ENCODE results near the gene MAP2K3. TPM values are rescaled to one million over a fixed set of nuclear protein-coding genes. Genes with fewer than 3 reads are reported as not detected.

Gene MAP2K3
- total RNA-seq, 1 donor from 2014 or later, result 11.5 TPM

DNA sequence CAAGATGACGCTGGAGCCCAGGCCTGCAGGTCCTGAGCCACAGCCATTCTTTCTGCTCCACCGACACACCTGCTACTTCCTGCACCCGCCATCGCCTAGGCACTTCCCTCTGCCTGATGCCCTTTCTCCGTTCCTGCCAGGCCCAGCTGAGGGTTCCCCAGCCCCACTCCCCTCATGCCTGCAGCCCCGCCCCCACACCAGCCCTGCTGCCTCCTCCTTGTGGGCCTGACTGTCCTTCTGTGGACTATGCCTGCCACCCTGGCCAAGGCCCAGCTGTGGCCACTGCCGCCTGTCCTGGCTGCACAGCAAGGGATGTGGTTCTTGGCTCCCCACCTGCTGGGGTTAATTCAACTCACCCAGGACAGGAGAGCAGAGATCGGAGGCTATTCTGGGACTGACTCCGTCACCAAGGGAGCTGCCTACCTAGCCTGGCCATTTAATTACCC is 38.8 kb upstream of the MAP2K3 start:
- Histone ChIP-seq H3K9me3 (ENCODE audit: control insufficient read depth in 3 of 3, low read length in 3 of 3) (no peaks in the 10 kb centered on the region), H3K36me3 (ENCODE audit: control insufficient read depth in 3 of 3, insufficient read depth in 3 of 3, low read length in 3 of 3) (peaks cover 10 to 40% (median 17%) of the 10 kb centered on the region in 3 donors), H3K9ac (ENCODE audit: low read depth in 1 of 3, low read length in 3 of 3) (peak overlapping the region; percentile 68 to 90 (median 73)), H3K27me3 (ENCODE audit: control insufficient read depth in 3 of 3, insufficient read depth in 3 of 3, low read length in 3 of 3) (no peaks in the 10 kb centered on the region), H3K4me1 (ENCODE audit: control insufficient read depth in 3 of 3, insufficient read depth in 3 of 3, low read length in 3 of 3) (peaks cover 94 to 100% (median 99%) of the 10 kb centered on the region in 3 donors), H3K27ac (ENCODE audit: low read depth, low read length) (peak overlapping the region; percentile 94), H3K4me3 (ENCODE audit: low read length in 3 of 3) (peak overlapping the region in 1 of 3 donors; percentile 41)

DNA sequence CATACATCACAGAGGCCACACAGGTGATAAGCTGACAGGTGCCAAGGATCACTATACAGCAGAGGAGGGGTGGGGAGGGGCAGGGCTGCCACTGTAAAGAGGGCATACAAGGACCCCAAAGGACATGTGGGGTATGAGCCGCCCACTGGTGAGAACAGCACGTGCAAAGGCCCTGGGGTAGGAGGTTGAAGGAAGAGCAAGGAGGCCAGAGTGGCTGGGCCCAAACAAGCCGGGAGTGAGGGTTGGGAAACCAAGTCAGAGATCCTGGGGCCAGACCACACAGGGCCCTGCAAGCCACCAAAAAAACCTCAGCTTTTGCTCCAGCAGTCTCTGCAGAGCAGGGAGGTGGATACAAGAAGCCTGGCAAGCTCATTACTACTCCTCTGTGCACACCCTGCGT is 37.8 kb upstream of the MAP2K3 start:
- Histone ChIP-seq H3K4me1 (ENCODE audit: control insufficient read depth in 3 of 3, insufficient read depth in 3 of 3, low read length in 3 of 3) (peaks cover 97 to 100% (median 98%) of the 10 kb centered on the region in 3 donors), H3K9ac (ENCODE audit: low read depth in 1 of 3, low read length in 3 of 3) (peak overlapping the region; percentile 65 to 90 (median 68)), H3K9me3 (ENCODE audit: control insufficient read depth in 3 of 3, low read length in 3 of 3) (no peaks in the 10 kb centered on the region), H3K27me3 (ENCODE audit: control insufficient read depth in 3 of 3, insufficient read depth in 3 of 3, low read length in 3 of 3) (no peaks in the 10 kb centered on the region), H3K4me3 (ENCODE audit: low read length in 3 of 3) (peak overlapping the region in 1 of 3 donors; percentile 14), H3K27ac (ENCODE audit: low read depth, low read length) (peak overlapping the region; percentile 94), H3K36me3 (ENCODE audit: control insufficient read depth in 3 of 3, insufficient read depth in 3 of 3, low read length in 3 of 3) (peaks cover 4 to 29% (median 11%) of the 10 kb centered on the region in 3 donors)

DNA sequence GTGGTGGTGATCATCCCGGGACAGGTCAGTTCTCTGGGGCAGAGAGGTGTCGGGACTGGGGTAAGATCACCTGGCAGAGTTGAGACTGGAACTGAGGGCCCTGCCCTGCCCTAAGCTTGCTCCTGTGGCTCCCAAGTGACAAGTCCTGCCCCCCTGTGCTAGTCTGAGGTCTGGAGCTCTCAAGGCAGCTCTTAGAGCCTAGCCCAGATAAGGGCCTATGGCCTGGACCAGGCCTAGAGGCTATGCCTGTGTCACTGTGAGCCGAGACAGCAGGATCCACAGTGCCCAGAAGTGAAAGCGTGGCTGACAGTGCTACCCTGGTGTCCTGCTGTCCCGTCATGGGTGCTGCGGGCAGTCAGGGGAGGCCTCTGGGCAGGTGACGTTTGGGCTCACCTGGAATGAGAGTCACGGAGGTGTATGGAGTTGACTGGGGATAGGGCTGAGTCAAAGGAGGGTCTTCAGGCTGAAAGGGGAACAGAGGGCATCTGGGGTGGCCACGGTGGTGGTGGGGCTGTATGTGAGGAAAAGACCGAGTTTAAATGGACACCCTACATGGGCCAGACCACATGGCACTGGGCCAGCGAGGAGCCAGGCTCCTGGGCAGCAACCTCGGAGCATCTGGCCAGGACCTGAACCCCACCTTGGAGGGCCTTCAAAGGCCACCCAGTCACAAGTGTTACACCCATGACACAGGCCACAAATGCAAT is 36.8 kb upstream of the MAP2K3 start:
- Histone ChIP-seq H3K9ac (ENCODE audit: low read depth in 1 of 3, low read length in 3 of 3) (peak overlapping the region; percentile 65 to 90 (median 65)), H3K36me3 (ENCODE audit: control insufficient read depth in 3 of 3, insufficient read depth in 3 of 3, low read length in 3 of 3) (peaks cover 2 to 19% (median 8%) of the 10 kb centered on the region in 3 donors), H3K4me1 (ENCODE audit: control insufficient read depth in 3 of 3, insufficient read depth in 3 of 3, low read length in 3 of 3) (peaks cover 95 to 96% (median 96%) of the 10 kb centered on the region in 3 donors), H3K27me3 (ENCODE audit: control insufficient read depth in 3 of 3, insufficient read depth in 3 of 3, low read length in 3 of 3) (no peaks in the 10 kb centered on the region), H3K4me3 (ENCODE audit: low read length in 3 of 3) (peak overlapping the region in 1 of 3 donors; percentile 23), H3K27ac (ENCODE audit: low read depth, low read length) (peak overlapping the region; percentile 94), H3K9me3 (ENCODE audit: control insufficient read depth in 3 of 3, low read length in 3 of 3) (no peaks in the 10 kb centered on the region)

DNA sequence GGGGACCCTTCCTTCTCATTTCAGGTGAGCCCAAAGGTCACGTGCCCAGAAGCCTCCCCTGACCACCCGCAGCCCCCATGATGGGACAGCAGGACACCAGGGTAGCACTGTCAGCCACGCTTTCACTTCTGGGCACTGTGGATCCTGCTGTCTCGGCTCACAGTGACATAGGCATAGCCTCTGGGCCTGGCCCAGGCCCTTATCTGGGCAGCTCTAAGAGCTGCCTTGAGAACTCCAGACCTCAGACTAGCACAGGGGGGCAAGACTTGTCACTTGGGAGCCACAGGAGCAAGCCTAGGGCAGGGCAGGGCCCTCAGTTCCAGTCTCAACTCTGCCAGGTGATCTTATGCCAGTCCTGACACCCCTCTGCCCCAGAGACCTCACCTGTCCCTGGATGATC is 36.0 kb upstream of the MAP2K3 start:
- Histone ChIP-seq H3K27me3 (ENCODE audit: control insufficient read depth in 3 of 3, insufficient read depth in 3 of 3, low read length in 3 of 3) (no peaks in the 10 kb centered on the region), H3K27ac (ENCODE audit: low read depth, low read length) (peak overlapping the region; percentile 94), H3K9me3 (ENCODE audit: control insufficient read depth in 3 of 3, low read length in 3 of 3) (no peaks in the 10 kb centered on the region), H3K9ac (ENCODE audit: low read depth in 1 of 3, low read length in 3 of 3) (peak overlapping the region; percentile 65 to 90 (median 65)), H3K4me3 (ENCODE audit: low read length in 3 of 3) (peak overlapping the region in 1 of 3 donors; percentile 13), H3K36me3 (ENCODE audit: control insufficient read depth in 3 of 3, insufficient read depth in 3 of 3, low read length in 3 of 3) (peaks cover 2 to 17% (median 7%) of the 10 kb centered on the region in 3 donors), H3K4me1 (ENCODE audit: control insufficient read depth in 3 of 3, insufficient read depth in 3 of 3, low read length in 3 of 3) (peaks cover 88 to 90% (median 89%) of the 10 kb centered on the region in 3 donors)

DNA sequence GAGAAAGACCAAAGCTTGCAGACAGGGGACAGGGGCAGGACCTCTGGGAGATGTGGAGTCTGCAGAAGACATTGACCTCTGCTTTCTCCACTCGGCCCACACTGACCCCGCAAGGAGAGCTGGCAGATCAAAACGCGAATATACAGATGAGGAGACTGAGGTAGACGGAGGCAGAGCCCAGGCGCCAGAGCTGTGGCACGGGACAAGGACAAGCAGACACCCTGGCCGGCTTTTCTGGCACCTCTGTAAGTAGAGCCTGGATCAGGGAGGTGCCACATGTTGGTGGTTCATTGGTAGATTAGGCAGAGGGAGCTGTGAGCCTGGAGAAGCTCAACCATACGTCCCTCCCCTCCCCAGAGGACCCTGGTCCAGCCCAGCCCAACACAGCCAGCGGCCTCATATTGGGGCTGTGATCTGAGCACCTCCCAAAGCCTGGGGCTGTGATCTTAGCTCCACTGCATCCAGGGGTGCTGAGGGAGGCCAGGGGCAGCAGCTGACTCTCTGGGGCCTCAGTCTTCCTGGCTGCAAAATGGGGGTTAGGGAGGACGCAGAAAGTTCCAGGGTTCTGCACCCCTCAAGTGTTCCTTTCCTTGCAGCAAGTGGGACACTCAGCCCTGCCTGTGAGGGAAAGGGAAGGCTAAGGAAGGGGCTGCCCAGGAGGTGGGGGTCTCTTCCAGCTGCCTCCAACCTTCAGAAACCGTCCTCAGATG is 35.3 kb upstream of the MAP2K3 start:
- Histone ChIP-seq H3K4me1 (ENCODE audit: control insufficient read depth in 3 of 3, insufficient read depth in 3 of 3, low read length in 3 of 3) (peaks cover 87 to 89% (median 88%) of the 10 kb centered on the region in 3 donors), H3K4me3 (ENCODE audit: low read length in 3 of 3) (peak overlapping the region in 2 of 3 donors; percentile 40 to 52), H3K9ac (ENCODE audit: low read depth in 1 of 3, low read length in 3 of 3) (peak overlapping the region; percentile 65 to 90 (median 67)), H3K27ac (ENCODE audit: low read depth, low read length) (peak overlapping the region; percentile 94), H3K27me3 (ENCODE audit: control insufficient read depth in 3 of 3, insufficient read depth in 3 of 3, low read length in 3 of 3) (no peaks in the 10 kb centered on the region), H3K36me3 (ENCODE audit: control insufficient read depth in 3 of 3, insufficient read depth in 3 of 3, low read length in 3 of 3) (peaks cover 2 to 10% (median 7%) of the 10 kb centered on the region in 3 donors), H3K9me3 (ENCODE audit: control insufficient read depth in 3 of 3, low read length in 3 of 3) (no peaks in the 10 kb centered on the region)

DNA sequence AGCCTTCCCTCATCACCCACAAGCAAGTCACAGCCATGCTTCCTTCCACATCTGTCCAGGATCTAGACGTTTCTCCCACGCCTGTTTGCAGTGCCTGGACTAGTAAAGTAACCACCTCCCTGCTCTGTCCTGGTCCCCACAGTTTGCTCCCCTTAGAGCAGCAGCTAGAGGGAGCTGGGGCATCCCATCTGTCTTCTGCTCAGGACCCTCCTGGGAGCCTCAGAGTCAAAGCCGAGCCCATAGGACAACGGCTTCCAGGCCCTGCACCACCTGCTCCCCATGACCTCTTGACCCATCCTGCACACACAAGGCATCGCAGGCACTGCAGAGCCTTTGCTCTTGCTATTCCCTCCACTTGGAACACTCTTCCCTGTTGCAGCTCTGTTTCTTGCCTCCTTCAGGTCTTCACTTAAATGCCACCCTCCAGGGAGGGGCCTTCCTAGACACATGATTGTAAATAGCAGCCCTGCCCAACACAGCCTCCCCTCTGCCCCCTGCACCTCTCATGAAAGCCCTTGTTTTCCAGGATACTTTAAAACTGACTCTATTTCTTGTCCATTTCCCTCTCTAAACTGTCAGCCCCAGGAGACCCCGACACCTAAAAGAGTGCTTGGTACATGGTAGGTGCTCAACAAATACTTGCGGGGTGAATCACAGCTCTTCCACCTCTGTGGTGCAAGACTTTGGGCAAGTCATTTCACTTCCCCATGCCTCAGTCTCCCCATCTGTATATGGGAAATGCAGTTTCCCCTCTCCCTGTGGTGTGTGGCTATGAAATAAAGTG is 34.4 kb upstream of the MAP2K3 start:
- Histone ChIP-seq H3K4me1 (ENCODE audit: control insufficient read depth in 3 of 3, insufficient read depth in 3 of 3, low read length in 3 of 3) (peaks cover 79 to 80% (median 79%) of the 10 kb centered on the region in 3 donors), H3K27me3 (ENCODE audit: control insufficient read depth in 3 of 3, insufficient read depth in 3 of 3, low read length in 3 of 3) (no peaks in the 10 kb centered on the region), H3K4me3 (ENCODE audit: low read length in 3 of 3) (peak overlapping the region; percentile 38 to 64 (median 57)), H3K9ac (ENCODE audit: low read depth in 1 of 3, low read length in 3 of 3) (peak overlapping the region; percentile 67 to 90 (median 89)), H3K36me3 (ENCODE audit: control insufficient read depth in 3 of 3, insufficient read depth in 3 of 3, low read length in 3 of 3) (peaks cover 2 to 10% (median 7%) of the 10 kb centered on the region in 3 donors), H3K27ac (ENCODE audit: low read depth, low read length) (peak overlapping the region; percentile 94), H3K9me3 (ENCODE audit: control insufficient read depth in 3 of 3, low read length in 3 of 3) (no peaks in the 10 kb centered on the region)

DNA sequence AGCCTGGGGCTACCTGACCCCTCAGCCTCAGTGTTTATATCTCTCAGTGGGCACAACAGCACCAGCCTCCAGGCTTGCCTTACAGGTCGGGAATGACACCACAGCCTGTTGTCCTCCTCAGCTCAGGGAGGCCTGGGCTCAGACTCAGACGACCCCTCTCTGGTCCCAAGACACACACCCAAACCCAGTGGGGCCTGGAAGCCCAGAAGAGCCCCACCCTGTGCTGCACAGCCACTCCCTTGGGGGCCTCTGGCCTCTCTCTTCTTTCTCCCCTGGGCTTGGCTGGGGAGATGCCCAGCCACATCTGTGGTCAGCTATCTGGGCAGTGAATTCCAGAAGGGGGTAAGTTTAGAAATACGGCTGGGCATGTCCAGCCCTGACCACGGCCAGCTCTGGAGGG is 33.7 kb upstream of the MAP2K3 start:
- Histone ChIP-seq H3K36me3 (ENCODE audit: control insufficient read depth in 3 of 3, insufficient read depth in 3 of 3, low read length in 3 of 3) (peaks cover 2 to 10% (median 7%) of the 10 kb centered on the region in 3 donors), H3K4me3 (ENCODE audit: low read length in 3 of 3) (peak overlapping the region; percentile 38 to 64 (median 57)), H3K9ac (ENCODE audit: low read depth in 1 of 3, low read length in 3 of 3) (peak overlapping the region; percentile 67 to 90 (median 89)), H3K27ac (ENCODE audit: low read depth, low read length) (peak overlapping the region; percentile 94), H3K27me3 (ENCODE audit: control insufficient read depth in 3 of 3, insufficient read depth in 3 of 3, low read length in 3 of 3) (no peaks in the 10 kb centered on the region), H3K9me3 (ENCODE audit: control insufficient read depth in 3 of 3, low read length in 3 of 3) (no peaks in the 10 kb centered on the region), H3K4me1 (ENCODE audit: control insufficient read depth in 3 of 3, insufficient read depth in 3 of 3, low read length in 3 of 3) (peaks cover 72 to 74% (median 73%) of the 10 kb centered on the region in 3 donors)

DNA sequence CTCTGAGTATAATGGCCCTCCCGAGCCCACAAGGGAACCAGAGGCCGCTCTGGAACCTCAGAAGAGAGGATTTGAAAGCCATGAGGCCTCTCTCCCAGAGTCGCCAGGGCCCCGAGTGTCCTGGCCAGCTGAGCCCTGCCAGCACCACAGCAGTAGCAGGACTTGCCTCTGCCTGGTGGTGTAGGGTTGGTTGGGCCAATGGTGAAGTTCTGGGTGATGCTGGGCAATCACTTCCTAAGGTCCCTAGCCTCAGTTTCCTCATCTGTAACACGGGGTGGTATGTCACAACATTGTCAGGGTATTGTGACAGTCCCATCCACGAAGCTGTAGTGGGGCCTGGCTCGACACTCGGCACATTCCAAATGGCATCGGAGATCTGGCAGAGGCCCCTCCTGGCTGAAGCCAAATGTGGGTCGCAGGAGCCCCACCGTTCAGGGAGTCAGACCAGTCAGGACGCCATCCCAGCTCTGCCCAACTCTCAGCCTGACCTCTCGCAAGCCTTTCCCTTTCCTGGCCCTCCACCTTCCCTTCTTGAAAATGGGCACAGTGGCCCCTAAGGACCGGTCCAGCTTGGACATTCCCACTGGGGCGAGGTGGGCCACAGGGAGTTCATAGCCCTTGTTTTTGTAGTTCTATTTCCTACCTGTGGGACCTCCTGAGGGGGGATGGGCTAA is 33.0 kb upstream of the MAP2K3 start:
- peaks cover 65 to 67% (median 67%) of the 10 kb centered on the region in 3 donors for H3K4me1 ChIP-seq (ENCODE audit: control insufficient read depth in 3 of 3, insufficient read depth in 3 of 3, low read length in 3 of 3)
- peak overlapping the region; percentile 94 for H3K27ac ChIP-seq (ENCODE audit: low read depth, low read length)
- no peaks in the 10 kb centered on the region for H3K9me3 ChIP-seq (ENCODE audit: control insufficient read depth in 3 of 3, low read length in 3 of 3)
- H3K4me3 ChIP-seq (ENCODE audit: low read length in 3 of 3), result peak overlapping the region; percentile 64 to 77 (median 69)
- peak overlapping the region; percentile 65 to 90 (median 89) for H3K9ac ChIP-seq (ENCODE audit: low read depth in 1 of 3, low read length in 3 of 3)
- H3K36me3 ChIP-seq (ENCODE audit: control insufficient read depth in 3 of 3, insufficient read depth in 3 of 3, low read length in 3 of 3), result peaks cover 2 to 10% (median 7%) of the 10 kb centered on the region in 3 donors
- H3K27me3 ChIP-seq (ENCODE audit: control insufficient read depth in 3 of 3, insufficient read depth in 3 of 3, low read length in 3 of 3), result no peaks in the 10 kb centered on the region

DNA sequence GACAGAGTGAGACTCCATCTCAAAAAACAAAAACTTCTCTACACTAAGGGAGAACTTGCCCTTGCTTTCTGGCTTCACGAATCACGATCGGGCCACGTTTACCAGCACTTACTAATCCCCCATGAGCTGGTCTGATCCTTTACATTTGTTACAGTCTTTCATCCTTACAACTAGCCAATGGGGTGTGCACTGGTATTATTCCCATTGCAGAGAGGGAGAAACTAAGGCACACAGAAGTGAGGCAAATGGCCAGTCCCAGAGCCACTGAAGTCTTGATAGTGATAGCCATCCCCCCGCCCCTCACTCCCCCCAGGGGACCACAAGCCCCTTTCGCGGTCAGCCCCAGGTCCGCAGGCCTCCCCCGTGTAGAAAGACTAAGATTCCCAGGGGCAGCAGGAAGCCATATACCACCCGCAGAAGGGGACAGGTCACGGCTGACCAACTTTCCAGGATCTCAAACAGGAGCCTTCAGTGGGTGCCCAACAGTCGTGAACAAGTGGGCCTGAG is 32.2 kb upstream of the MAP2K3 start:
- Histone ChIP-seq H3K27ac (ENCODE audit: low read depth, low read length) (peak overlapping the region; percentile 94), H3K36me3 (ENCODE audit: control insufficient read depth in 3 of 3, insufficient read depth in 3 of 3, low read length in 3 of 3) (peaks cover 2 to 8% (median 7%) of the 10 kb centered on the region in 3 donors), H3K9me3 (ENCODE audit: control insufficient read depth in 3 of 3, low read length in 3 of 3) (no peaks in the 10 kb centered on the region), H3K4me1 (ENCODE audit: control insufficient read depth in 3 of 3, insufficient read depth in 3 of 3, low read length in 3 of 3) (peaks cover 57 to 59% (median 58%) of the 10 kb centered on the region in 3 donors), H3K27me3 (ENCODE audit: control insufficient read depth in 3 of 3, insufficient read depth in 3 of 3, low read length in 3 of 3) (no peaks in the 10 kb centered on the region), H3K9ac (ENCODE audit: low read depth in 1 of 3, low read length in 3 of 3) (peak overlapping the region; percentile 89 to 91 (median 90)), H3K4me3 (ENCODE audit: low read length in 3 of 3) (peak overlapping the region; percentile 64 to 77 (median 69))
